ENCODE measurements around the gene HMSD.
"Not testable (repeated sequence)": the region's sequence is repeated elsewhere in the genome, so short reads cannot be mapped to it uniquely, and the experiment has no call there.

Gene HMSD

GRCh38 chr18:63949068-63949737, at the start of gene HMSD:
Gene HMSD, plus strand, starts transcription at chr18:63949301. Its CDS starts 4,155 bp downstream, at chr18:63953456.
- peak; percentile 53 for DNase-seq

- DNase-seq: no peak
These were observed 45.1 kb upstream of the HMSD start for GRCh38 chr18:63903851-63904570.

GRCh38 chr18:63904694-63905093, 44.4 kb upstream of the HMSD start:
- no peak for DNase-seq

GRCh38 chr18:63905361-63905760, 43.7 kb upstream of the HMSD start:
- DNase-seq: no peak

- DNase-seq: no peak
These were observed 43.0 kb upstream of the HMSD start for GRCh38 chr18:63906056-63906455.

GRCh38 chr18:63907664-63908063, 41.4 kb upstream of the HMSD start, which contains the start of gene SERPINB10:
Gene SERPINB10, plus strand, starts transcription at chr18:63907958. Its CDS starts 7,553 bp downstream, at chr18:63915511.
- no peak for DNase-seq

GRCh38 chr18:63908858-63909257, 40.2 kb upstream of the HMSD start:
- no peak for DNase-seq

- DNase-seq: no peak
These were observed 39.2 kb upstream of the HMSD start for GRCh38 chr18:63909870-63910269.

GRCh38 chr18:63917817-63918216, 31.3 kb upstream of the HMSD start:
- DNase-seq: no peak

GRCh38 chr18:63922049-63922448, 27.1 kb upstream of the HMSD start:
- DNase-seq: no peak

- no peak for DNase-seq
These were observed 24.6 kb upstream of the HMSD start for GRCh38 chr18:63924551-63924950.

- no peak for DNase-seq
These were observed 20.8 kb upstream of the HMSD start for GRCh38 chr18:63928331-63928730.

- not testable (repeated sequence) for DNase-seq
These were observed 19.7 kb upstream of the HMSD start for GRCh38 chr18:63929369-63929768.

GRCh38 chr18:63930773-63931354, 18.2 kb upstream of the HMSD start:
- no peak for DNase-seq

GRCh38 chr18:63936156-63936931, 12.8 kb upstream of the HMSD start:
- peak; percentile 23 for DNase-seq

- DNase-seq: no peak
These were observed 12.1 kb upstream of the HMSD start for GRCh38 chr18:63936932-63937393.

GRCh38 chr18:63940008-63940407, 9.1 kb upstream of the HMSD start:
- no peak for DNase-seq

- DNase-seq: not testable (repeated sequence)
These were observed 8.5 kb upstream of the HMSD start for GRCh38 chr18:63940543-63941050.

GRCh38 chr18:63947051-63947790, 1.9 kb upstream of the HMSD start:
- DNase-seq: no peak

- DNase-seq: no peak
These were observed 2.2 kb downstream of the HMSD start for GRCh38 chr18:63951302-63951705.

- DNase-seq: no peak
These were observed 4.7 kb downstream of the HMSD start for GRCh38 chr18:63953811-63954210.

- DNase-seq: no peak
These were observed 7.7 kb downstream of the HMSD start for GRCh38 chr18:63956755-63957154.

Measured in activated T-cell treated with anti-CD3 and anti-CD28 coated beads, Interleukin-2, amount 50 U/mL, for 1 hour (primary cell).